ENCODE data around the gene CNTNAP5.

Gene CNTNAP5

DNA sequence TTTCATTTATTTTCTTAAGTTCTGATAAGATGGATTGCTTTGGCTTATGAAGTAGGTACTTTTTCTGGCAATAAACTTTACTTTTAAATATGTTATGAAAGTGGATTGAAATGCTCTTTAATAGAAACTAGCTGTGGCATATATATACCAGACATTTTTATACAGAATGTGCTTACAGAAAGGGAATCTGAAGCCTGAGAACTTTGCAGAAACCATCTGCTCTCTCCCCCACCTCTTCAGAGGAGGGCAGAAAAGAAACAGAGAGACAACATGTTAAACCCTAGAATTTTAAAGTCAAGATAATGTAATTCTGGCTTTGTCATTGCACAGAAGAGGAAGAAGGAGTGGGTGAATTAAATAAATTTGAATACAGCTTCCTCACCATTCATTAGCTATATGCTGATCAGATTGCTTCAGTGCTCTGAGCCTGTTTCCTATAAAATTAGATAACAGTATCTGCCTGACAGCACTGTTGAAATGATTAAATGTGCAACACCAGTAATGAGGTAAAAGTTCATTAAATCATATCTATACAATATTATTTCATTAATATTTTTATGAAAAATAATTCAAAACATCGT, 247.3 kb downstream of the CNTNAP5 start:
- no peak for DNase-seq

DNA sequence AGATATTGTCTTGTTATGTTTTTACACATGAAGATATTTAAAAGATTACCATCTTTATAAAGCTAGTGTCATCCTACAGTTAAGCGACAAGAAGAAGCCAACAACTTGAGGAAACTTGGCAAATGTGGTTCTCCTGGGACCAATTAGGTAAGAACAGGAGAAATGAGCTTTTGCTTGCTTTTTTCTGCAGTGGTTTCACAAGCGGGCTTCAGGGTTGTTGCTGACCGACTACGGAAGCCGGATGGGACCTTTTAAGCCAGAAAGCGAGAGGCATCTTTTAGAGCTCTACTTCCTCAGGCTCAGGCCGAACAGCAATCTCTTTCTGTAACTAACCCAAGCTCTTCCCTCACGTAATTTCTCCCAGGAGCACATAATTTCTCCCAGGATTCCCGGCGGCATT, 256.5 kb downstream of the CNTNAP5 start:
- DNase-seq: no peak

DNA sequence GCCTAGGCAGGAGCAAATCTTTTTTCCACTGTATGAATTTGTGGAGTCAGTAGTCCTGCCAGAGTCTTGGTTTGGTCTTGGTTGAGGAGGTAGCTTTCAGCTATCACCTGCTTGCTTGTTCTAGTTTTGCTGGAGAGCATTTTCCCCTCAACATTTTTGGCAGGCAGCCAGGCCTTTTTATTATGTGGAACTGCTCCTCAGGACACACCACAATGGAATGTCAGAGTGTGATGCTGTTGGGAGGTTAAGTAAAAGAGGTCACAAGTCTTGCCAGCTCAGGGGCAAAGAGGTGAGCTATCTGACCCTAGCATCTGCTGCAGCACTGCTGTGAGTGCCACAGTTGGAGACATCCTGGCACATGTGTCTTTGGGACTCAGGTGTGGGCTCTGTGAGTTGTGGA, 258.0 kb downstream of the CNTNAP5 start:
- no peak for DNase-seq

DNA sequence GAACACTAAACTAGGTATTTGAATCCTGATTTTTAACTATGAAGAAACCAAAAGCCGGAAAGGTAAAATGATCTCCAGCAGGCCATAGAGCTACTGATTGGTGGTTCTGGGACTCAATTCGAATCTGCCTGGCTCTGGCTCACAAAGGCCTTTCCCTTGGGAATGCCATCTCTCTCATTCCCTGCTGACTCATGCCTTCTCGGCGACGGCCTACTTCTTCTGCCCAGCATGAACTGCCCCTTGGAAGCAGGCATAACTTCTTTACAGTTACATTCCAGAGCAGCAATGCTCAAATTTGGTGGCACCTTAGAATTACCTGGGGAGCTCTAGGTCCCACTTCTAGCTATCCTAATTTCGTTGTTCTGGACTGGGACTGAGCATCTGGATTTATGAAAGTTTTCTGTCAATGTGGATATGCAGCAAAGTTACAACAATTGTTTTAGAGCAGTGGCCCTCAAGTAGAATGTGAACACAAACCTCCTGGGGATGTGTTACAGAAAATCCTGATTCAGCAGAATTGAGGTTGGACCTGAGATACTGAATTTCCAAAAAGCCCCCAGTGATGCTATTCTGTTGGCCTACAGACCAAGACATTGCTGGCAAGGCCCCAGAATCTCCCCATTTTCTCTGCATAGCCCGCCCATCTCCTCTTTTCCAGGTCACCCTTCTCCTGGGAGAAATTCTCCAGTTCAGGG, 261.1 kb downstream of the CNTNAP5 start:
- no peak for DNase-seq

DNA sequence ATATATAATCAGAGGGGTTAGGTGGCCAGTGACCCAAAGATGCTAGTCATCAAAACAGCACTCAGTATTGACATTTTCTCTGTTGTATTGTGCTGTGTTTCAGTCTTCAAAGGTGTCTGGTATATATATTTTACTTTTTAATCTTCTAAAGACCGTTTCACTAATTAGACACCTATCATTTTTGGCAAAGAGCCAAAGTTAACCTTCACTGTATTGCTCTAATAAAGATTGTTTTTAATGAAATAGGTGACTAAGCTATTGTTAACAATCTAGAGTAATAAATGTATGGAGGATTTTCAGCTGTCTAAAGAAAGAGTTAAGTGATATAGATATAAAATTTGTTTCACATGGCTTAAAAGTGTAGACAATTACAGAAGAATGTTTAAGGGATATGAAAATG, 264.0 kb downstream of the CNTNAP5 start:
- no peak for DNase-seq

GRCh38 chr2:124289615-124290014, 264.5 kb downstream of the CNTNAP5 start:
- DNase-seq: no peak

GRCh38 chr2:124296470-124296869, 271.4 kb downstream of the CNTNAP5 start:
- no peak for DNase-seq

GRCh38 chr2:124301915-124302314, 276.8 kb downstream of the CNTNAP5 start:
- DNase-seq: no peak

GRCh38 chr2:124308319-124309062, 283.4 kb downstream of the CNTNAP5 start:
- no peak for DNase-seq

GRCh38 chr2:124309563-124310138, 284.6 kb downstream of the CNTNAP5 start:
- no peak for DNase-seq

DNA sequence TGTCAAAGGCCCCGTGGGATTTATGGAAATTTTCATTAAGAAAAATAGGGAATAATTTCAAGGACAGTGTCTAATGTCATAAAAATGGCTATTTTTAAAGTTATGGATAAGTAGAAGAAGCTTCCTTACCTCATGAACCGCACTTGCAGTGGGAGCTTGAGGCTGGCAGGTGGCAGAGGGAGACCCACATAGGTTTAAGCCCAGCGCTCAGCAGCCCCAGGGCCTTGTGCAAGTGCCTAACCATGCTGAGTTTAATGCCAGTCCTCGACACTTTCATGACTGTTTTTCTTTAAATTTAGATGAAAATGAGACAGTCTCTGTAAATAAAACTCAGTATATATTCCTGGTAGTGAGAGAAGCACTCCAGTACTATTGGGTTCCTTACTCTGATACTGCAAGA, 285.6 kb downstream of the CNTNAP5 start:
- no peak for DNase-seq

- DNase-seq: no peak
These were observed 289.0 kb downstream of the CNTNAP5 start for GRCh38 chr2:124314084-124314483.

- DNase-seq: no peak
These were observed 290.3 kb downstream of the CNTNAP5 start for GRCh38 chr2:124315221-124315880.

DNA sequence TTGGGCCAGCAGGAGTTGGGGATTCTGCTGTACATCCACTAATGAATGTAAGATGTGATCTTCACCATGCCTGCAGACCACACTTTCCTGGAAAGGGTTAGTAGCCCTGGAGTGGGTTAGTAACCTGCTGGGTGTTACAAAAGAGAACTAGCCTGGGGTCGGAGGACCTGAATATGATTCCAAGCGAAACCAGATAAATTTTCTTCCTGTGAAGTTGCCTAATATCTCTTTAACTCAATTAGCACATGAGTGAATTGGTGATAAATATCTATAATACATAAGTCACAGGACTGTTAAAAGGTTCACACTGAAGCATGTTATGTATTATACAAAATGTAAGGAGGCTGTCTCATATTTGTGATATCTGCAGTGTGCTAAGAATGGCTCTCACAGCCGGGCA, 291.0 kb downstream of the CNTNAP5 start:
- no peak for DNase-seq

DNA sequence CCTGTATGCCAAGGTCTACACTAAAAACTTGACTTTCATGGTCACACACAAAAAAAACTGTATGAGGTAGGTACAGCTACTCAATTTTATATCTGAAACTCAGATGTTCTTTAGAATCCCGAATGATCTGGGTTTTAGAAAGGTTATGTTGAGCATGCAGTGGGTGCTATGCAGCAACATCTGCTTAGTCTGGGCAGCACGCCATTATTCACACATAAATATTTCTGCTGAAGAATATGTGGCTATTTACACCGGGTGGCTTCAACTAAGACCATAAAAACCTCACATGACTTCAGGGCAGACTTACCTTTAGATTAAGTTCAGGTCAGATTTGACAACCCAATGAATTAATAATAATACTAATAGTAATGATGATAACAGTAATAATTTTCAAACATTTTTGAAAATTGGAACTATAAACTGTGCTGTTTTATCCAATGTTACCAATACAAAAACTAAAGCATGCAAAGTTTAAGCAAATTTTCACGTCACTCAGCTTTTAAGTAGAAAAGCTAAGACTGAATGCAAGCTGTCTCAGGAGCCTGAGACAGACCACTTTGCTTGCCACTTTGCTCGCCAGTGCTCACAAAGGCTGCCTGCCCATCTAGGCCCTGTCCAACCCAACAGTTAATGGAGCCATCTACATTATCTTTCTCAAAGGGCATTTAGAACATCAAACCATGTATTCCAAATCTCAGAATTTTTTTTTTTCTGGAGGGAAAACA, 292.0 kb downstream of the CNTNAP5 start:
- DNase-seq: no peak

GRCh38 chr2:124317628-124318027, 292.5 kb downstream of the CNTNAP5 start:
- DNase-seq: no peak

- DNase-seq: no peak
These were observed 293.8 kb downstream of the CNTNAP5 start for GRCh38 chr2:124318913-124319312.

DNA sequence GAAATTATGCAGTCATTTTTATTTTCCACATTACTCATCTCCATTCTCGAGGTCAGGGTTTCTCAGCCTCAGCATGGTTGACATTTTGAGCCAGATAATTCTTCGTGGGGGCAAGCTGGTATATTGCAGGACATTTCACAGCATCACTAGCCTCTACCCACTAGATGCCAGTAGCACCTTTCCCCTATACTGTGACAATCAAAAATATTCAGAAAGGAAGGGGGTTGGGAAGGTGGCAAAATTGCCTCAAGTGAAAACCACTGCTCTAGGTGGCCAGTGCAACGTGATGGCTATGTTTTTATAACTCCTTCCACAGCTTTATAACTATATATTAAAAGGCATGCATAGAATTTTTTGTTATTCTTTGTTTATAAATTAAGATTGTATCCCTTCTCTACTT, 294.5 kb downstream of the CNTNAP5 start:
- DNase-seq: no peak

DNA sequence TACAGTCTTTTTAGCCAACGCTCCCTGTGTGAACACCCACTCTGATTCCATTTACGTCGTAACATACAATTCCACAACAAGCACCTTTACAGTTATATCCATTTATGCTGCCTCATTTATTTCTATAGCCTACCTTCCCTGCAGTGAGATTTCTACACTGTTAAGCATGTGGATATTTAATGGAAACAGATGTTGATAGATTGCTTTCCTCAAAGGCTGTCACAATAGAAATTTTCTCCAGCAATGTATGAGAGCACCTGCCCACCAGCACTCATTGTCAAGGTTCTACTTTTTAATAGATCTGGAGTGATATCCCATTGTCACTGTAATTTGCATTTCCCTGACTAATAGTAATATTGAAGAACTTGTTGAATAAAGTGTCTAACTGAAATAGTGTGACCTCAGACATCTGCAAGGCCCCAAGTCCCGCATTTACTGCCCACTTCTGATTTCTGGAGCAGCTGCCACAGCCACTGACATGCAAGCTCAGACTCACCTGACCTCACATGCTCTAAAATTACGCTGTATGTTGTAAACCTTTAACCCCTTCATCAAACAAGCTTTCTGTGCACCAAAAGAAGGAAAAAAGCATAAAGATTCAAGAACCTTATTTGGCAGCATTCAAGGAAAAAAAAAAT, 295.1 kb downstream of the CNTNAP5 start:
- DNase-seq: no peak

DNA sequence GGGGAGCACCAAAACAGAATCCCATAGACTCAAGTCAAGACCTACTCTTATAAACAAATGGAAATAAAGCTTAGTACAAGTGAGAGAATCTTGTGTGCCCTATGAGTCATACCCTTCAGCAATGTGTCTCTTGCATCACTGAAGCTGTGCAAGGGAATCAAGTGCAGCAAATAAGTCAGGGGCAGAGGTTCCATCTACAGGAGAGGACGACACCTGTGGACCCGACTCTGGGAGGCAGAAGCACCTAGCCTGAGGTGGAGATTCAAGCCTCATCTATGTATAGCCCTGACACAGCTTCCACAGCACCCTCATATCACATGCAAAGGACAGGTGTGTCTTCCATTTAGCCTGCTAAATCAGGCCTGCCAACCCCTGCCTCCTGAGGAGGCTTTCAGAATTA, 298.2 kb downstream of the CNTNAP5 start:
- DNase-seq: no peak

DNA sequence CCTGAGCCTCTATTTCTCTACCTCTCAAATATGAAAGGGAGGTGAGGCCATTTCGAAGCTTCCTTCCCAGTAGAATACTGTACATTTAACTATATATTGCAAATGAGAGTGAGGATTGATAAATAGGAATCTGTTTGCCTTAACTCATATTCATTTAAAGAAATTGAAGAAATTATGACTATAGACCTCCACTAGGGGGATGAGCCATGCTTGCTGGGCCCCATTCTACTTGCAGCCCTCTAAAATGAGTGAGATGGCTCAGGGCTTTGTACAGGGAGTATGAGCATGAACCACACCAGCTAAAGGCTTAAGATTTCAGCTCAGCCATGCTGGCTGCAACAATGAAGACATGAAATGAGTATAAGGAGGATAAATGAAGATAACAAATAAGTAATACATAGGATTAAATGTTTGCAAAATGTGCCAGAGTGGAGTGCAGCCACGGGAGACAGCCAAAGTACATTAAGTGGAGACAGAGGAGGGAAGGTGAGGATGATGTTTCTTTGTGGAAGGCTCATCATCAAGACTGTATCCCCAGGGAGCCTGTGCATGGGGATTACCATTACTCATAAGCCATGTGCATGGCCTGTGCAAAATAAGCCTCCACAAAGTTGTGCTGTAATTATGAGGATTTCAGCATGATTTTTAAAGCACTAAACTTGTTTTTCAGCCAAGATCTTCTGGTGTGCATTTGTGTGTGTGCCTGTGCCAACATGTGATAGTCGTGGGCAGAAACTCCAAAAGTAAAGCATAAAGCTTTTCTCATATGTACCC, 300.8 kb downstream of the CNTNAP5 start:
- no peak for DNase-seq

All from stimulated activated CD8-positive, alpha-beta memory T cell treated with anti-CD3 and anti-CD28 coated beads, Interleukin-4, amount 100 ng/mL, for 48 hours (primary cell).